Caki2 (cell line): ENCODE data around the gene NRIP3. TPM values are rescaled to one million over a fixed set of nuclear protein-coding genes. Genes with fewer than 3 reads are reported as not detected.
"Not testable (repeated sequence)": the region's sequence is repeated elsewhere in the genome, so short reads cannot be mapped to it uniquely, and the experiment has no call there.

ENCODE experiments used
- DNase-seq: peaks from one replicate; pipeline ENCODE4 v3.0.0-alpha.2; 2015; ENCODE audit warnings: low read depth
- in situ Hi-C: cut with HindIII; loops from 2 replicates; pipeline ENCODE4 v1.10.0; 2016; ENCODE audit warnings: low sequenced_read_pairs, low pct_unique_long_range_greater_than_20kb, mixed read lengths
- total RNA-seq: library from RNA; depleted of rRNA; stranded (reverse); fragments of >200 nt; shearing (Covaris generic); gene quantifications from 2 replicates; pipeline ENCODE4 v1.2.3, GENCODE V29; 2014; ENCODE audit warnings: low replicate concordance; rRNA removed

NRIP3 gene
- total RNA-seq, 1 experiment from 2014 or later, result 3.7 TPM

DNA sequence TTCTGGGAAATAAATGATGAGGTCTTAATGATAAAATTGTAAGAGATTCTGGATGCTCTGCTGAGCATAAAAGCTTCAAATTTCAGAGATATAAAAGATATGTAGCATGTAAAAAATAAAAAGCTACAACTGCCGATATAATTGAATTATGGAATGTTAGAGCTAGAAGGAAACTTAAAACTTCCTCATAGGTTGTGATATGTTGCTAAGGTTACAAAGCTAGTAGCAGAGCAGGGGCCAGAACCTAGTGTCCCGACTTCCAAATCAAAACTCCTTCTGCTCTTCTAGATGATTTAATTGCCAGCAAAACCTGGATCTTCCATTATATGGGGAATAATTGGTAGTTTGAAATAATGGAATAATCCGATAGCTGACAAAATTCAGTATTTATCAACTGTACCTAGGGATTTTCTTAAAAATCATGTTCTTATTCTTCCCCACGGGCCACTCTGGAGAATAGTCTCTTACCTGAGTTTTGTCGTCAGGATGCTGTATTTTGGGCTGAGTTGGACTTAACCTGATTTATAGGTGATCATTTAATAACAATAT is 61.2 kb downstream of the NRIP3 start, which contains the start of gene ASCL3:
Gene ASCL3, minus strand, starts transcription at position 499 of the 549 bp plus-strand sequence. CDS start 4,855 bp downstream, outside the sequence.
- in situ Hi-C loops, result no loop called here
- no peak for DNase-seq

DNA sequence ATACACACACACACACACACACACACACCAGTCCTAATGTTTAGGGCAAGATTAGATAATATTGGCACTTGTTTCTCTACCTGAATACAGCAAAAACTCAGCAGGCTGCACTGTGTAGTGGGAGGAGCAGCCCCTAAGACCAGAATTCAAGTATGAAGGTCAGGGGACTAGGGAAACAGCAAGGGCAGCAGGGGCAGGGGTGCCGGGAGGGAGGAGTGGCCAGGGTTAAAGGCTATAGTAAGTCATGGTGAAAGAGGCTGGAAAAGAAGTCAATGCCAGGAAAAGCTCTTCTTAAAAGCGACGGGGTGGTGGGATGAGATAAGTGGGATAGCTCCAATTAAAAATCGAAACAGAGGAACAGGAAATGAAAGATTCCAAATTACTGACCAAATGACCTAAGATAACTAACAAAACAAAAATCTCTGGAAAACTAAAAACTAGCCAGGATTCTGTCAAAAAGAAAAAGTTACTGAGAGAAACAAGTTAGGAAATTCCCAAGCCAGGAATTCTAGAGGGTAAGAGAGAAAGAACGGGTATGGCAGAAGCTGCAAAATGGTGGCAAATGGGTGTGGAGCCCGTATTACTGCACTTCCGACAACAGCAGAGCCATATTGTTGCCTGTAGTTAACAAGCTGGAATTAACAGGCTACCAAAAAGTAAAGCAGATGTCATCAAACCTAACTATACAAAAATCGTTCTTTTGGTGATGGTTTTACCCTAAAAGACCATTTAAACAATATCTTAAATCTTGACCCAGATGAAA is 62.3 kb downstream of the NRIP3 start:
- in situ Hi-C loops, result no loop called here
- DNase-seq, result no peak

DNA sequence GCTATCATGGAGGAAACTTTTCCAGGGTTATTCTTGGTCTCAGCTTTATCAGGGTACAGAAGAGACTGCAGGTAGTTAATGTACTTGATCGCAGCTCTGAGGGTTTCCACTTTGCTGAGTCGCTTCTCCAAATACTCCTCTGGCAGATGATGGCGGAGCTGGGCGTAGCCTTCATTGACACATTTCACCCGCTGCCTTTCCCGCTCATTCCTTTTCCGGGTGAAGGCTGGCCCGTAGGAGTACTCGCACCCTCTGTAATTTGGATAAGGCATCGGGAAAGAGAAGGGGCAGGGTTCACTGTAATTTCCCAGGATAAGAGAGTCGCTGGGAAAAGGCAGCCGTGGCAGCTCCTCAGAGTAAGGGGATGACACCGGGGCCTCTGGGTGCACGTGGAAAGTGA is 66.1 kb downstream of the NRIP3 start:
- DNase-seq, result no peak
- in situ Hi-C loops, result no loop called here

GRCh38 chr11:8937159-8937558 is 66.6 kb downstream of the NRIP3 start:
- in situ Hi-C loops, result no loop called here
- DNase-seq, result no peak

GRCh38 chr11:8935789-8936188 is 68.0 kb downstream of the NRIP3 start:
- DNase-seq, in situ Hi-C loops: not testable (repeated sequence)

DNA sequence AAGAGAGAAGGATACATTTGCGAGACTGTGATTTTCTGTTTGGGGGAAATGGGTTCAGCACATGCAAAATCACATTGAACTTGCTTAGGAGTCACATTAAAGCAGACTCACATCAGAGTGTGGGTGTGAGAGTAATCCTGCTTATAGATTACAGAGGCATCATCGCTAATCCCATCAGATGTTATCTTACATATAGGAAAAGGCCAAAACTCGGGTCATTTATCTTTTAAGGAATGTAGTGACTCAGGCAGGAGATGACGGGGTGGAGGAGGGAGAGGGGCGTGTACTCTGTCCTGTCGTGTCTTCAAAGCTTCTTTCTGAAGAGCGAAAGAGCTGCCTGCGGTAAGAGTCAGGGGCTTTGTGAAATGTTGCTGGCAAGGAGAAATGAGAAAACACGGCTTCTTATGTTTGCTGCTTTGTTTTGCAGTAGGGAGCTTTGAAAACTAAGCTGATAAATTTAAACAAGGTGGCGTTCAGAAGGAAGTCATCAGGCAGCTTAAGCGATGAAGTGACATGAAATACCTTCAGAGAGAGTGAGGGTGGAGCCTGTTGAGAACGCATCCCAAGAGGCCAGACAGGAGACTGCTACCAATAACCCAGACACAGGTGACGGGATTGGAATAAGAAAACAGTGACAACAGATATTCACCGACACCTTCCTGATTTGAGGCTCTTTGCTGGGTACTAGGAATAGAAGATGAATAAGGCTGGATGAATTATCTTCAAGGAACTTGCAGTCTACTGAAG is 68.9 kb downstream of the NRIP3 start:
- in situ Hi-C loops, result no loop called here
- no peak for DNase-seq

- no peak for DNase-seq
- in situ Hi-C loops, result no loop called here
These were observed 69.9 kb downstream of the NRIP3 start for GRCh38 chr11:8933931-8934330.

- no peak for DNase-seq
- in situ Hi-C loops, result no loop called here
These were observed 71.1 kb downstream of the NRIP3 start, which contains the start of gene C11orf16 for GRCh38 chr11:8932564-8933180. TSS of gene C11orf16 (minus strand) at chr11:8932947. CDS start at chr11:8932308, 639 bp downstream.

Other genes with a start within 250 kb of the NRIP3 start
- gene AKIP1, start 92.8 kb downstream of the NRIP3 start, total RNA-seq, result 55.4 and 69.0 TPM in 2 replicates
- gene C11orf16, start 71.1 kb downstream of the NRIP3 start, total RNA-seq, result not detected in 2 replicates
- not detected in 2 replicates for gene ASCL3, start 61.0 kb downstream of the NRIP3 start, total RNA-seq
- 13.7 and 24.2 TPM in 2 replicates for gene TMEM9B, start 39.6 kb downstream of the NRIP3 start, total RNA-seq
- gene SCUBE2, start 87.6 kb upstream of the NRIP3 start, total RNA-seq, result 4.3 TPM in 1 of 2 replicates, not detected in the other